ENCODE results near the gene NFIA.

NFIA gene

GRCh38 chr1:61250933-61251332, 168.6 kb downstream of the NFIA start:
- no peak for DNase-seq
- Histone ChIP-seq H3K36me3 (no peaks in the 10 kb centered on the region), H3K27me3 (no peaks in the 10 kb centered on the region), H3K4me3 (ENCODE audit: low read depth, low read length) (no peak overlapping the region), H3K9me3 (no peaks in the 10 kb centered on the region), H3K4me1 (peaks cover 5% of the 10 kb centered on the region)
- TF ChIP-seq CTCF (IDR thresholded peaks at IDR 0.05; ENCODE audit: low read depth, low read length), result no peak

- DNase-seq, result peak; percentile 21
- H3K4me1 ChIP-seq, result peaks cover 5% of the 10 kb centered on the region
- H3K36me3 ChIP-seq, result no peaks in the 10 kb centered on the region
Observed at GRCh38 chr1:61253059-61253735, 170.8 kb downstream of the NFIA start.

GRCh38 chr1:61253912-61254633, 171.7 kb downstream of the NFIA start:
- H3K36me3 ChIP-seq, result no peaks in the 10 kb centered on the region
- no peaks in the 10 kb centered on the region for H3K27me3 ChIP-seq
- no peaks in the 10 kb centered on the region for H3K9me3 ChIP-seq
- DNase-seq, result no peak
- H3K4me3 ChIP-seq (ENCODE audit: low read depth, low read length), result 0 out of 2 replicates have a peak overlapping the region, but pooled peaks have one; percentile 35
- no peak for TF ChIP-seq CTCF (IDR thresholded peaks at IDR 0.05; ENCODE audit: low read depth, low read length)
- H3K4me1 ChIP-seq, result peaks cover 5% of the 10 kb centered on the region

More at GRCh38 chr1:61253059-61253735, 170.8 kb downstream of the NFIA start:
- H3K9me3 ChIP-seq, result no peaks in the 10 kb centered on the region
- H3K4me3 ChIP-seq (ENCODE audit: low read depth, low read length), result no peak overlapping the region
- H3K27me3 ChIP-seq, result no peaks in the 10 kb centered on the region
- no peak for TF ChIP-seq CTCF (IDR thresholded peaks at IDR 0.05; ENCODE audit: low read depth, low read length)

GRCh38 chr1:61254634-61255357, 172.4 kb downstream of the NFIA start:
- DNase-seq, result peak; percentile 44
- Histone ChIP-seq H3K4me1 (peaks cover 5% of the 10 kb centered on the region), H3K9me3 (no peaks in the 10 kb centered on the region), H3K4me3 (ENCODE audit: low read depth, low read length) (peak overlapping the region; percentile 35), H3K27me3 (no peaks in the 10 kb centered on the region), H3K36me3 (no peaks in the 10 kb centered on the region)
- no peak for TF ChIP-seq CTCF (IDR thresholded peaks at IDR 0.05; ENCODE audit: low read depth, low read length)

- no peak for DNase-seq
- H3K9me3 ChIP-seq, result no peaks in the 10 kb centered on the region
- H3K4me3 ChIP-seq (ENCODE audit: low read depth, low read length), result no peak overlapping the region
- TF ChIP-seq CTCF (IDR thresholded peaks at IDR 0.05; ENCODE audit: low read depth, low read length), result no peak
- H3K4me1 ChIP-seq, result peaks cover 5% of the 10 kb centered on the region
- H3K36me3 ChIP-seq, result no peaks in the 10 kb centered on the region
- no peaks in the 10 kb centered on the region for H3K27me3 ChIP-seq
Observed at GRCh38 chr1:61255358-61255703, 173.0 kb downstream of the NFIA start.
